MM.1S (cell line): ENCODE measurements around the gene SHTN1.

Experiments used
- EZH2phosphoT487 ChIP-seq: fragments of 300-600 bp; sonication (generic); IDR thresholded peaks from 2 replicates; pipeline ENCODE4 v1.6.1; 2018; ENCODE audit warnings: antibody characterized with exemption, low read length
- TF ChIP-seq, protein P1 (sequence below): fragments of 300-600 bp; sonication (generic); IDR thresholded peaks from 2 replicates; pipeline ENCODE4 v1.5.1; 2016; ENCODE audit warnings: antibody characterized with exemption, low read length, mixed read lengths

GRCh38 chr10:116880716-116881482 lies 124.1 kb downstream of the SHTN1 start:
- TF ChIP-seq, protein P1, sequence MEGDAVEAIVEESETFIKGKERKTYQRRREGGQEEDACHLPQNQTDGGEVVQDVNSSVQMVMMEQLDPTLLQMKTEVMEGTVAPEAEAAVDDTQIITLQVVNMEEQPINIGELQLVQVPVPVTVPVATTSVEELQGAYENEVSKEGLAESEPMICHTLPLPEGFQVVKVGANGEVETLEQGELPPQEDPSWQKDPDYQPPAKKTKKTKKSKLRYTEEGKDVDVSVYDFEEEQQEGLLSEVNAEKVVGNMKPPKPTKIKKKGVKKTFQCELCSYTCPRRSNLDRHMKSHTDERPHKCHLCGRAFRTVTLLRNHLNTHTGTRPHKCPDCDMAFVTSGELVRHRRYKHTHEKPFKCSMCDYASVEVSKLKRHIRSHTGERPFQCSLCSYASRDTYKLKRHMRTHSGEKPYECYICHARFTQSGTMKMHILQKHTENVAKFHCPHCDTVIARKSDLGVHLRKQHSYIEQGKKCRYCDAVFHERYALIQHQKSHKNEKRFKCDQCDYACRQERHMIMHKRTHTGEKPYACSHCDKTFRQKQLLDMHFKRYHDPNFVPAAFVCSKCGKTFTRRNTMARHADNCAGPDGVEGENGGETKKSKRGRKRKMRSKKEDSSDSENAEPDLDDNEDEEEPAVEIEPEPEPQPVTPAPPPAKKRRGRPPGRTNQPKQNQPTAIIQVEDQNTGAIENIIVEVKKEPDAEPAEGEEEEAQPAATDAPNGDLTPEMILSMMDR, result no peak
- TF ChIP-seq EZH2phosphoT487, result no peak
